ENCODE measurements around the gene GRIP2. TPM values are rescaled to one million over a fixed set of nuclear protein-coding genes. Genes with fewer than 3 reads are reported as not detected.

Gene GRIP2
- total RNA-seq, 4 donors from 2014 or later: 0.45 to 0.92 (median 0.66) TPM

- no peak for DNase-seq (ENCODE audit: extremely low spot score)
- WGBS: 73% methylated on average over 4 of the region's 7 CpGs
- H3K4me3 ChIP-seq: no peak overlapping the region
- no peaks in the 10 kb centered on the region for H3K27me3 ChIP-seq
- peaks cover 5 to 37% (median 29%) of the 10 kb centered on the region in 4 donors for H3K36me3 ChIP-seq
- intact Hi-C loops (cut with DNase I): no loop called here
- peaks cover 12 to 27% (median 18%) of the 10 kb centered on the region in 4 donors for H3K4me1 ChIP-seq
- no peaks in the 10 kb centered on the region for H3K9me3 ChIP-seq
- no peak overlapping the region for H3K27ac ChIP-seq (replicated peaks in 1 of 4)
- no peak for TF ChIP-seq EP300 (IDR thresholded peaks at IDR 0.05)
- no peak for TF ChIP-seq POLR2AphosphoS5 (IDR thresholded peaks at IDR 0.05)
- TF ChIP-seq CTCF (IDR thresholded peaks at IDR 0.05): no peak
- no peak for TF ChIP-seq POLR2A (IDR thresholded peaks at IDR 0.05; ENCODE audit: low read depth)
Observed at GRCh38 chr3:14487821-14488220, 52.3 kb downstream of the GRIP2 start.

GRCh38 chr3:14487086-14487485 is 53.1 kb downstream of the GRIP2 start:
- Histone ChIP-seq H3K4me3 (no peak overlapping the region), H3K27ac (replicated peaks in 1 of 4) (no peak overlapping the region), H3K4me1 (peaks cover 17 to 34% (median 26%) of the 10 kb centered on the region in 4 donors), H3K36me3 (peaks cover 5 to 45% (median 28%) of the 10 kb centered on the region in 4 donors), H3K9me3 (no peaks in the 10 kb centered on the region), H3K27me3 (no peaks in the 10 kb centered on the region)
- TF ChIP-seq EP300 (IDR thresholded peaks at IDR 0.05) (no peak), POLR2AphosphoS5 (IDR thresholded peaks at IDR 0.05) (no peak), POLR2A (IDR thresholded peaks at IDR 0.05; ENCODE audit: low read depth) (no peak), CTCF (IDR thresholded peaks at IDR 0.05) (no peak)
- no peak for DNase-seq (ENCODE audit: extremely low spot score)
- 89% methylated on average over 7 of the region's 8 CpGs for WGBS
- intact Hi-C loops (cut with DNase I): no loop called here

- H3K27ac ChIP-seq (replicated peaks in 1 of 4): no peak overlapping the region
- H3K4me1 ChIP-seq: peaks cover 23 to 40% (median 32%) of the 10 kb centered on the region in 4 donors
- no peak for TF ChIP-seq POLR2AphosphoS5 (IDR thresholded peaks at IDR 0.05)
- intact Hi-C loops (cut with DNase I): no loop called here
- WGBS: 97% methylated on average over 5 of the region's 5 CpGs
- peaks cover 5 to 50% (median 31%) of the 10 kb centered on the region in 4 donors for H3K36me3 ChIP-seq
- no peak overlapping the region for H3K4me3 ChIP-seq
- DNase-seq (ENCODE audit: extremely low spot score): no peak
- no peaks in the 10 kb centered on the region for H3K27me3 ChIP-seq
- no peaks in the 10 kb centered on the region for H3K9me3 ChIP-seq
Observed at GRCh38 chr3:14486460-14486859, 53.7 kb downstream of the GRIP2 start.

- WGBS: 94% methylated on average over 3 of the region's 3 CpGs
- intact Hi-C loops (cut with DNase I): no loop called here
- no peak for DNase-seq (ENCODE audit: extremely low spot score)
- no peaks in the 10 kb centered on the region for H3K27me3 ChIP-seq
- H3K36me3 ChIP-seq: peaks cover 5 to 52% (median 33%) of the 10 kb centered on the region in 4 donors
- H3K9me3 ChIP-seq: no peaks in the 10 kb centered on the region
- no peak overlapping the region for H3K4me3 ChIP-seq
- H3K4me1 ChIP-seq: peaks cover 28 to 45% (median 36%) of the 10 kb centered on the region in 4 donors
- TF ChIP-seq POLR2AphosphoS5 (IDR thresholded peaks at IDR 0.05) (no peak), POLR2A (IDR thresholded peaks at IDR 0.05; ENCODE audit: low read depth) (no peak)
- H3K27ac ChIP-seq (replicated peaks in 1 of 4): no peak overlapping the region
Observed at GRCh38 chr3:14485981-14486380, 54.2 kb downstream of the GRIP2 start.

- intact Hi-C loops (cut with DNase I): no loop called here
- peaks cover 5 to 62% (median 35%) of the 10 kb centered on the region in 4 donors for H3K36me3 ChIP-seq
Observed at GRCh38 chr3:14484741-14485140, 55.4 kb downstream of the GRIP2 start.

More at GRCh38 chr3:14484741-14485140, 55.4 kb downstream of the GRIP2 start:
- Histone ChIP-seq H3K4me1 (peaks cover 41 to 54% (median 44%) of the 10 kb centered on the region in 4 donors), H3K4me3 (no peak overlapping the region), H3K9me3 (no peaks in the 10 kb centered on the region), H3K27me3 (no peaks in the 10 kb centered on the region), H3K27ac (replicated peaks in 1 of 4) (no peak overlapping the region)
- DNase-seq (ENCODE audit: extremely low spot score): no peak
- no peak for TF ChIP-seq EP300 (IDR thresholded peaks at IDR 0.05)
- TF ChIP-seq POLR2A (IDR thresholded peaks at IDR 0.05; ENCODE audit: low read depth): no peak
- TF ChIP-seq POLR2AphosphoS5 (IDR thresholded peaks at IDR 0.05): no peak
- no peak for TF ChIP-seq CTCF (IDR thresholded peaks at IDR 0.05)
- 83% methylated on average over 17 of the region's 17 CpGs for WGBS

Data from esophagus muscularis mucosa (tissue), 4 donors.